Left forelimb (tissue), 1 donor: ENCODE results near the gene MPLKIP.
A peak's percentile ranks its signal among the peaks of the same experiment; 100 is the strongest.
"Not testable (repeated sequence)": the region's sequence is repeated elsewhere in the genome, so short reads cannot be mapped to it uniquely, and the experiment has no call there.

Source experiments
- DNase-seq: peaks from one replicate; pipeline ENCODE4 v3.0.0-alpha.2; 2018; ENCODE audit warnings: low spot score

Gene MPLKIP

GRCh38 chr7:40134428-40135316, at the start of gene MPLKIP, which contains the start of gene SUGCT:
TSS of gene MPLKIP (minus strand) at chr7:40134622. CDS start at chr7:40134567, 55 bp downstream.
TSS of gene SUGCT (plus strand) at chr7:40135005.
- peak; percentile 91 for DNase-seq

GRCh38 chr7:40182452-40182851, 48.0 kb upstream of the MPLKIP start:
- DNase-seq = no peak

GRCh38 chr7:40177071-40177470, 42.6 kb upstream of the MPLKIP start:
- DNase-seq = no peak

GRCh38 chr7:40175725-40176510, 41.5 kb upstream of the MPLKIP start:
- DNase-seq = no peak

GRCh38 chr7:40175256-40175655, 40.8 kb upstream of the MPLKIP start:
- not testable (repeated sequence) for DNase-seq

GRCh38 chr7:40173121-40173520, 38.7 kb upstream of the MPLKIP start:
- not testable (repeated sequence) for DNase-seq

GRCh38 chr7:40168266-40168665, 33.8 kb upstream of the MPLKIP start:
- DNase-seq = not testable (repeated sequence)

GRCh38 chr7:40167291-40167690, 32.9 kb upstream of the MPLKIP start:
- no peak for DNase-seq

GRCh38 chr7:40165216-40165615, 30.8 kb upstream of the MPLKIP start:
- DNase-seq = no peak

GRCh38 chr7:40162516-40162915, 28.1 kb upstream of the MPLKIP start:
- no peak for DNase-seq

GRCh38 chr7:40156988-40157387, 22.6 kb upstream of the MPLKIP start:
- DNase-seq = no peak

GRCh38 chr7:40151504-40151903, 17.1 kb upstream of the MPLKIP start:
- DNase-seq = no peak

GRCh38 chr7:40148671-40149070, 14.2 kb upstream of the MPLKIP start:
- DNase-seq = no peak

- DNase-seq = not testable (repeated sequence)
Measured at GRCh38 chr7:40148247-40148580, 13.8 kb upstream of the MPLKIP start.

GRCh38 chr7:40147371-40148246, 13.2 kb upstream of the MPLKIP start:
- no peak for DNase-seq

GRCh38 chr7:40145596-40146130, 11.2 kb upstream of the MPLKIP start:
- not testable (repeated sequence) for DNase-seq

GRCh38 chr7:40141916-40142315, 7.5 kb upstream of the MPLKIP start:
- not testable (repeated sequence) for DNase-seq

GRCh38 chr7:40139891-40140290, 5.5 kb upstream of the MPLKIP start:
- not testable (repeated sequence) for DNase-seq

- DNase-seq = no peak
Measured at GRCh38 chr7:40138973-40139372, 4.6 kb upstream of the MPLKIP start.

- no peak for DNase-seq
Measured at GRCh38 chr7:40137563-40137962, 3.1 kb upstream of the MPLKIP start.

GRCh38 chr7:40135317-40135610, 842 bp upstream of the MPLKIP start:
- DNase-seq = no peak
